Measurements from ENCODE around the gene HMGN5. TPM values are rescaled to one million over a fixed set of nuclear protein-coding genes. Genes with fewer than 3 reads are reported as not detected.

HMGN5 gene
- 1.3 TPM for total RNA-seq
- 10 to 100 TPM in 2 of 8 donors, 1 to 10 TPM in 6; 5.7 to 11.6 (median 8.1) TPM for polyA plus RNA-seq (ENCODE audit: insufficient read depth in 1 of 8, insufficient read length in 8 of 8, low replicate concordance in 1 of 8)
- long read RNA-seq, donor 1, partial matches to known transcripts = 17 of 17 reads
- long read RNA-seq, donor 1, other reads (novel, unspliced or antisense) = 0 of 17 reads
- long read RNA-seq, donor 2 = 0 reads
- long read RNA-seq, donor 3, partial matches to known transcripts = 0 of 4 reads
- long read RNA-seq, donor 3, other reads (novel, unspliced or antisense) = 0 of 4 reads
- long read RNA-seq, donor 4, partial matches to known transcripts = 0 of 4 reads
- long read RNA-seq, donor 4, other reads (novel, unspliced or antisense) = 0 of 4 reads
- long read RNA-seq, donor 5, transcript HMGN5-203 (6 exons, 578 nt) = major isoform, 11 of 402 reads
- long read RNA-seq, donor 5, partial matches to known transcripts = 232 of 402 reads
- long read RNA-seq, donor 5, other reads (novel, unspliced or antisense) = 159 of 402 reads
- long read RNA-seq, donor 6, transcript HMGN5-203 (6 exons, 578 nt) = major isoform, 5 of 185 reads
- long read RNA-seq, donor 6, partial matches to known transcripts = 179 of 185 reads
- long read RNA-seq, donor 6, other reads (novel, unspliced or antisense) = 0 of 185 reads
- long read RNA-seq, donor 7, transcript HMGN5-203 (6 exons, 578 nt) = major isoform, 5 of 7 reads
- long read RNA-seq, donor 7, partial matches to known transcripts = 0 of 7 reads
- long read RNA-seq, donor 7, other reads (novel, unspliced or antisense) = 0 of 7 reads
- long read RNA-seq, donor 8, partial matches to known transcripts = 96 of 99 reads
- long read RNA-seq, donor 8, other reads (novel, unspliced or antisense) = 0 of 99 reads
- long read RNA-seq, donor 9, partial matches to known transcripts = 0 of 5 reads
- long read RNA-seq, donor 9, other reads (novel, unspliced or antisense) = 0 of 5 reads
- long read RNA-seq, donor 10, transcript HMGN5-203 (6 exons, 578 nt) = major isoform, 5 of 163 reads
- long read RNA-seq, donor 10, partial matches to known transcripts = 158 of 163 reads
- long read RNA-seq, donor 10, other reads (novel, unspliced or antisense) = 0 of 163 reads
- long read RNA-seq, donor 11, transcript HMGN5-203 (6 exons, 578 nt) = major isoform, 5 of 177 reads
- long read RNA-seq, donor 11, partial matches to known transcripts = 171 of 177 reads
- long read RNA-seq, donor 11, other reads (novel, unspliced or antisense) = 0 of 177 reads

DNA sequence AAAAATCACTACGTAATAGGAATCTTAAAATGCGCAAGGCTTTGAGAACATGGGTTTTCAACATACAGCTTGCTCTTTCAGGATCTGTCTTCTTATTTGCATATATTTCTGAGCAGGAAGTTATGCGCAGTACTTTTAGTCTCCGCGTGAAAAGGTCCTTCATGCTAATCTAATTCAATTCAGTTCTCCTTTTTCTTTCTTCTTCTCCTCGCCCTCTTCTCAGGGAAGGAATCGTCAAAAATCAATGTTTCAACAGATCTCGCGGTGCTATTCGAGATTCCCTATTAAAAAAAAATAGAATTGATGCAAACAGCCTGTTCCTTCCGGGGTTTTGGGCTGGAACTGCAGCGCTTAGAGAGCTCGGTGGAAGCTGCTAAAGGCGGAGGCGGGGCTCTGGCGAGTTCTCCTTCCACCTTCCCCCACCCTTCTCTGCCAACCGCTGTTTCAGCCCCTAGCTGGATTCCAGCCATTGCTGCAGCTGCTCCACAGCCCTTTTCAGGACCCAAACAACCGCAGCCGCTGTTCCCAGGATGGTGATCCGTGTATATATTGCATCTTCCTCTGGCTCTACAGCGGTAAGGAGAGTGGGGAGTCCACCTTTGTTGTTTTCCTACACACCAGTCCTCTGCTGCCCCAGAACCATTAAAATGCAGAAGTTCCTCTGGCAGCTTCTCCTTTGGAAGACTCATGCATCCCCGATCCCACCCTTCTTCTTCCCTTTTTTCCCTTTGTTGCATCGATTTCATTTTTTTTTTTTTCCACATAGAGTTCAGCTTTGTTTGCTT lies at the start of gene HMGN5, which contains the start of gene SH3BGRL:
TSS of gene HMGN5 (minus strand) at position 243 of the 785 bp plus-strand sequence. CDS start 80,364 bp downstream, outside the sequence.
TSS of gene SH3BGRL (plus strand) at position 432 of the 785 bp plus-strand sequence. CDS start at position 531, 99 bp downstream.
- peak within 1 kb of the TSS; percentile 95 for H3K27ac ChIP-seq (ENCODE audit: low read length)
- H3K9me3 ChIP-seq (replicated peaks; ENCODE audit: control insufficient read depth, low read depth, low read length) = no peaks in the 10 kb centered on the region
- peak; percentile 96 for DNase-seq
- H3K4me1 ChIP-seq (ENCODE audit: control insufficient read depth, insufficient read depth, low read length) = no peaks in the 10 kb centered on the region
- peaks cover 4% of the 10 kb centered on the region for H3K27me3 ChIP-seq (ENCODE audit: control insufficient read depth, insufficient read depth, low read length)
- WGBS (ENCODE audit: insufficient coverage) = 17% methylated on average over 15 of the region's 23 CpGs
- H3K4me3 ChIP-seq (ENCODE audit: low read length) = peak within 1 kb of the TSS; percentile 69
- no peaks in the 10 kb centered on the region for H3K36me3 ChIP-seq (ENCODE audit: control insufficient read depth, insufficient read depth, low read length)

DNA sequence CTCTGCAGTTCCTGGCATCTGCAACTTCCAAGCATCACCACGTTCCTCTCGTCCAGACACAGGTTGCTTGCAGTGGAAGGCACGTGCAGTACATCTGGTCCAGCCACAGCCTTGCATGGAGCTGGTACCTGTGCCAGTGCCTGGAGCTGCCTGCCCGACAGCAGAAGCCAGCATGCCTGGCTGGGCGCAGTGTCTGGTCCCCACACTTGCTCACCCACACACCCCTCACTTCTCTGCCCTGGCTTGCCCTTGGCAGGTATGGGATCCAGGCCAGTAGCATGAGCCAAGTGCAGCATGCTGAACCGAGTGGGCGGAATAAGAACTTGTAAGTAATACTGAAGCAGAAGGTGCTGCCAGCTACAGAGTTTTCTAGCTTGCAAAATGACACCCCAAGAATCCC lies 40.0 kb upstream of the HMGN5 start:
- WGBS (ENCODE audit: insufficient coverage) = 87% methylated on average over 5 of the region's 7 CpGs

DNA sequence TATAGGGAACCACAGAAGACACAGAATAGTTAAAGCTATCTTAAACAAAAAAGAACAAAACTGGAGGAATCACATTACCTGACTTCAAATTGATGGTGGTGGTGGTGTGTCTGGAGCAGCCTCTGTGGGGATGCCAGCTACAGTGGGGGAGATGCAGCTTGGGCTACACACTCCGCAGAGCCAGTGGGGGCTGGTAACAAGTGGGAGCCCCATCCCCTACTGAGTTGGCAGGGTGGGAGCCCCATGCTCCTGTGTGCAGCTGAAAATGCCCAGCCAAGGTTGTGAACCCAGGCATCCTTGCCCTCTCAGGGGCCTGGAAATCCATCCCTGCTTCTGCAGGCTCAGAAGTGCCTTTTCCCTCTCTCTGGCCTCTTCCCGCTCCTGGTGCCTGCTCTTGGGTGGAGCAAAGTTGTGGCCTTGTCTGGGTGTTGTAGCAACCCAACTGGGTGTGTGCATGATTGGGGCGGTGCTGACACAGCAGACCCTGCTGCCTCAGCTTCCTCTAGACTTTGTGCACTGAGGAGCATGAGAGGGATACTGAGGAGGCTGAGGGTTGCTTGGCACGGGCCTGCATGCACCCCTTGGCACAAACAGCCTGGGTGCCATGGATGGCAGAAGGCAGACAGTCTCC lies 39.1 kb upstream of the HMGN5 start:
- H3K9me3 ChIP-seq (replicated peaks; ENCODE audit: control insufficient read depth, low read depth, low read length) = peaks cover 12% of the 10 kb centered on the region
- no peak for DNase-seq
- WGBS (ENCODE audit: insufficient coverage) = 79% methylated on average over 2 of the region's 4 CpGs

More for the DNA sequence above, 40.0 kb upstream of the HMGN5 start:
- Histone ChIP-seq H3K4me1 (ENCODE audit: control insufficient read depth, insufficient read depth, low read length) (no peaks in the 10 kb centered on the region), H3K9me3 (replicated peaks; ENCODE audit: control insufficient read depth, low read depth, low read length) (peaks cover 12% of the 10 kb centered on the region), H3K36me3 (ENCODE audit: control insufficient read depth, insufficient read depth, low read length) (peaks cover 2% of the 10 kb centered on the region), H3K27ac (ENCODE audit: low read length) (no peak overlapping the region), H3K4me3 (ENCODE audit: low read length) (no peak overlapping the region), H3K27me3 (ENCODE audit: control insufficient read depth, insufficient read depth, low read length) (peaks cover 4% of the 10 kb centered on the region)
- DNase-seq = no peak

DNA sequence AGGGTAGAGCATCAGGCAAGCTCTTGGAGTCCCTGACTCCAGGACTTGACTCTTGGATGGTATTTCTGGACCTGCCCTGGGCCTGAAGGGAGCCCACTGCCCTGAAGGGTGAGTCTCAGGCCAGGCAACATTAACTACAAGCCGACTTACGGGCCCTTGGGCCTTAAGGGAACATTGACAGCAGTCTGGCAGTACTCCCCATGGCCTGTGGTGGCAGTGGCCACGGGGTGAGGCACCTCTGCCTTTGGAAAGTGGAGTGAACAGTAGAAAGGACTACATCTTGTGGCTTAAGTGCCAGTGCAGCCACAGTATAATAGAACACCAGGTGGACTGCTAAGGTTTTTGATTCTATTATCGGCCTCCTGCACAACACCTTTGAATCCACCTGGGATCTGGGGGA lies 36.5 kb upstream of the HMGN5 start:
- 0% methylated on average over 1 of the region's 4 CpGs for WGBS (ENCODE audit: insufficient coverage)
- no peak overlapping the region for H3K4me3 ChIP-seq (ENCODE audit: low read length)
- H3K4me1 ChIP-seq (ENCODE audit: control insufficient read depth, insufficient read depth, low read length) = no peaks in the 10 kb centered on the region
- H3K36me3 ChIP-seq (ENCODE audit: control insufficient read depth, insufficient read depth, low read length) = peaks cover 2% of the 10 kb centered on the region
- DNase-seq = no peak
- H3K9me3 ChIP-seq (replicated peaks; ENCODE audit: control insufficient read depth, low read depth, low read length) = peaks cover 12% of the 10 kb centered on the region
- no peak overlapping the region for H3K27ac ChIP-seq (ENCODE audit: low read length)
- H3K27me3 ChIP-seq (ENCODE audit: control insufficient read depth, insufficient read depth, low read length) = peaks cover 4% of the 10 kb centered on the region

More for the DNA sequence above, 39.1 kb upstream of the HMGN5 start:
- H3K27me3 ChIP-seq (ENCODE audit: control insufficient read depth, insufficient read depth, low read length) = peaks cover 4% of the 10 kb centered on the region
- peaks cover 2% of the 10 kb centered on the region for H3K36me3 ChIP-seq (ENCODE audit: control insufficient read depth, insufficient read depth, low read length)
- H3K27ac ChIP-seq (ENCODE audit: low read length) = no peak overlapping the region
- no peaks in the 10 kb centered on the region for H3K4me1 ChIP-seq (ENCODE audit: control insufficient read depth, insufficient read depth, low read length)
- H3K4me3 ChIP-seq (ENCODE audit: low read length) = no peak overlapping the region

DNA sequence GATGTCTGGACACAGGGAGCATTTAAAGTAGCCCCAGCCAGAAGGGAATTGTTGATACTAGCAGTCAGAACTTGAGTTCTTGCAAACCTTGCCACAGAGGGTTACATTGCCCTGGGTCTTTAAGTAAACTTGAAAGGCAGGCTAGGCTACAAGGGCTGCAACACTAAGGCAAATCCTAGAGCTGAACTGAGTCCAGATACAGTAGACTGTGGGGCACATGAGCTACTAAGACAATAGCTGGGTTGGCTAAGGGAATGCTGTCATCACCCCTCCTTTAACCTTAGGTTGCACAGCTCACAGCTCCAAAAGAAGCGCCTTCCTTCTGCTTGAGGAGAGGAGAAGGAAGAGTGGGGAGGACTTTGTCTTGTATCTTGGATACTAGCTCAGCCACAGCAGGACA lies 35.8 kb upstream of the HMGN5 start:
- no peak overlapping the region for H3K4me3 ChIP-seq (ENCODE audit: low read length)
- DNase-seq = no peak
- no peaks in the 10 kb centered on the region for H3K4me1 ChIP-seq (ENCODE audit: control insufficient read depth, insufficient read depth, low read length)
- peaks cover 12% of the 10 kb centered on the region for H3K9me3 ChIP-seq (replicated peaks; ENCODE audit: control insufficient read depth, low read depth, low read length)
- H3K27me3 ChIP-seq (ENCODE audit: control insufficient read depth, insufficient read depth, low read length) = peaks cover 4% of the 10 kb centered on the region
- WGBS (ENCODE audit: insufficient coverage) = no CpG with 5 or more reads among the region's 1 CpG
- peaks cover 2% of the 10 kb centered on the region for H3K36me3 ChIP-seq (ENCODE audit: control insufficient read depth, insufficient read depth, low read length)
- H3K27ac ChIP-seq (ENCODE audit: low read length) = no peak overlapping the region

DNA sequence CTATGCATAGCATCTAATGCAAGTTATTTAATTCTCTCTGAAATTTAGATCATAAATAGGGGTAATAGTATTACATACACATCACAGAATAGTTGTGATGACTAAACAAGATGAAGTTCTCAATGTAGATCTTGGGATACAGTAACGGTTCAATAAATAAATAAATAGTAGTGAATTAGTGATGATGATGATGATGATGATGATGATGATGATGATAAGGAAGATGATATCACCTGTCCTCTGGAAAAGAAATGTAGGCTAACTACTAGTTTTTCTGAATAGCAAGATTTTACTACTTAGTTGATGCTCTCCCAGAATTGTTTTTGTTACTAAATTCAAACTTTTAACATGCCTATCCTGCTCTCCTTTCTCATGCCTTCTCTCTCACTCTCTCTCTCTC lies 30.5 kb upstream of the HMGN5 start:
- Histone ChIP-seq H3K27me3 (ENCODE audit: control insufficient read depth, insufficient read depth, low read length) (no peaks in the 10 kb centered on the region), H3K36me3 (ENCODE audit: control insufficient read depth, insufficient read depth, low read length) (no peaks in the 10 kb centered on the region), H3K27ac (ENCODE audit: low read length) (no peak overlapping the region), H3K4me1 (ENCODE audit: control insufficient read depth, insufficient read depth, low read length) (no peaks in the 10 kb centered on the region), H3K9me3 (replicated peaks; ENCODE audit: control insufficient read depth, low read depth, low read length) (no peaks in the 10 kb centered on the region), H3K4me3 (ENCODE audit: low read length) (no peak overlapping the region)
- DNase-seq = no peak
- no CpG with 5 or more reads among the region's 1 CpG for WGBS (ENCODE audit: insufficient coverage)

GRCh38 chrX:81231476-81231875 lies 29.8 kb upstream of the HMGN5 start:
- Histone ChIP-seq H3K4me1 (ENCODE audit: control insufficient read depth, insufficient read depth, low read length) (no peaks in the 10 kb centered on the region), H3K4me3 (ENCODE audit: low read length) (no peak overlapping the region), H3K27me3 (ENCODE audit: control insufficient read depth, insufficient read depth, low read length) (no peaks in the 10 kb centered on the region), H3K9me3 (replicated peaks; ENCODE audit: control insufficient read depth, low read depth, low read length) (no peaks in the 10 kb centered on the region), H3K36me3 (ENCODE audit: control insufficient read depth, insufficient read depth, low read length) (no peaks in the 10 kb centered on the region), H3K27ac (ENCODE audit: low read length) (no peak overlapping the region)
- no peak for DNase-seq
- WGBS (ENCODE audit: insufficient coverage) = no CpG with 5 or more reads among the region's 1 CpG

GRCh38 chrX:81229901-81230300 lies 28.2 kb upstream of the HMGN5 start:
- no peak overlapping the region for H3K27ac ChIP-seq (ENCODE audit: low read length)

DNA sequence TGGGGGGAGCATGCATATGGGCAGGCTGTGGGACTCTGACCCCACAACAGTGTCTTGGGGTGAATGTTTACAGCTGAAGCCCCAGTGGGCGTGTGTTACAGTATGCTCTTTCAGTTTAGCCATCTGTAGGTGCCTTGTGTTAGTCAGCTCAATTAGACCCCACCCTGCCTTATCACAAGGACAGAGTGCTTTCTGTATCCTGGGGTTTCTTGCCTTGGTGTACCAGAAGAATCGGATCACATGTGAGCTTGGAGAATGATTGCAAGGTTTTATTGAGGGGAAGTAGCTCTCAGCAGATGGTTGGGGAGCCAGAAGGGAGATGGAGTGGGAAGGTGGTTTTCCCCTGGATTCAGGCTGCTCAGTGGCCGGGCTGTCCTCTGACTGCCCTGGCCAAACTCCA lies 27.5 kb upstream of the HMGN5 start:
- Histone ChIP-seq H3K36me3 (ENCODE audit: control insufficient read depth, insufficient read depth, low read length) (no peaks in the 10 kb centered on the region), H3K27ac (ENCODE audit: low read length) (no peak overlapping the region), H3K4me1 (ENCODE audit: control insufficient read depth, insufficient read depth, low read length) (no peaks in the 10 kb centered on the region), H3K27me3 (ENCODE audit: control insufficient read depth, insufficient read depth, low read length) (no peaks in the 10 kb centered on the region), H3K4me3 (ENCODE audit: low read length) (no peak overlapping the region), H3K9me3 (replicated peaks; ENCODE audit: control insufficient read depth, low read depth, low read length) (no peaks in the 10 kb centered on the region)
- 82% methylated on average over 2 of the region's 3 CpGs for WGBS (ENCODE audit: insufficient coverage)
- DNase-seq = no peak

More at GRCh38 chrX:81229901-81230300, 28.2 kb upstream of the HMGN5 start:
- H3K9me3 ChIP-seq (replicated peaks; ENCODE audit: control insufficient read depth, low read depth, low read length) = no peaks in the 10 kb centered on the region
- DNase-seq = no peak
- no peaks in the 10 kb centered on the region for H3K36me3 ChIP-seq (ENCODE audit: control insufficient read depth, insufficient read depth, low read length)
- no peaks in the 10 kb centered on the region for H3K27me3 ChIP-seq (ENCODE audit: control insufficient read depth, insufficient read depth, low read length)
- WGBS (ENCODE audit: insufficient coverage) = no CpG with 5 or more reads among the region's 2 CpGs
- no peaks in the 10 kb centered on the region for H3K4me1 ChIP-seq (ENCODE audit: control insufficient read depth, insufficient read depth, low read length)
- H3K4me3 ChIP-seq (ENCODE audit: low read length) = no peak overlapping the region

Data from muscle of leg (tissue), 16 donors.